HG03159 (cell line): Measurements from ENCODE around the gene PTPN11.
"Not testable (repeated sequence)": the region's sequence is repeated elsewhere in the genome, so short reads cannot be mapped to it uniquely, and the experiment has no call there.

Source experiments
- ATAC-seq: cut with Tn5 transposase; IDR thresholded peaks from one replicate; pipeline ENCODE4 v1.9.1; 2021; ENCODE audit warnings: mild to moderate bottlenecking, moderate library complexity; ENCODE audit not compliant: unreplicated experiment

The PTPN11 gene

GRCh38 chr12:112513471-112513870 is 94.7 kb downstream of the PTPN11 start:
- no peak for ATAC-seq

GRCh38 chr12:112514456-112514855 is 95.7 kb downstream of the PTPN11 start:
- no peak for ATAC-seq

GRCh38 chr12:112514926-112515642 is 96.3 kb downstream of the PTPN11 start:
- no peak for ATAC-seq

- ATAC-seq: no peak
Measured at GRCh38 chr12:112515868-112516267, 97.1 kb downstream of the PTPN11 start.

- ATAC-seq: no peak
Measured at GRCh38 chr12:112517730-112518364, 99.1 kb downstream of the PTPN11 start.

DNA sequence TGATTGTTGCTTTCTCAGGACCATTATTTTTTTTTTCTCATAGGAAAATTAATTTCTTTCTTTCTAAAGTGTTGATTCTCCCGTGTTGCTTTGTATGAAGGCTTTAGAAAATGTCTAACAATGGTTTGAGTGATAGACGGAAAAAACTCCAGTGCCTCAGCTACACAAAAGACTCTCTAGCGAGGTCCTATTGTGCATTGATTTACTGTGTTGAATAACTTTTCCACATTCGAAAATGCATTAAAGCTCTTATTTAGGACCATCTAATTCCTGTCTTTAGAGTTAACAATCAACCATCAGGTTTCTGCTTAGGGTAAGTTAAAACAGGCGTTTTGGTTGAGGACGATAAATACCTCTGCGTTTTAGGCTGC is 99.6 kb downstream of the PTPN11 start:
- no peak for ATAC-seq

GRCh38 chr12:112519841-112520340 is 101.1 kb downstream of the PTPN11 start:
- ATAC-seq: not testable (repeated sequence)

- no peak for ATAC-seq
Measured at GRCh38 chr12:112523856-112524255, 105.1 kb downstream of the PTPN11 start.

DNA sequence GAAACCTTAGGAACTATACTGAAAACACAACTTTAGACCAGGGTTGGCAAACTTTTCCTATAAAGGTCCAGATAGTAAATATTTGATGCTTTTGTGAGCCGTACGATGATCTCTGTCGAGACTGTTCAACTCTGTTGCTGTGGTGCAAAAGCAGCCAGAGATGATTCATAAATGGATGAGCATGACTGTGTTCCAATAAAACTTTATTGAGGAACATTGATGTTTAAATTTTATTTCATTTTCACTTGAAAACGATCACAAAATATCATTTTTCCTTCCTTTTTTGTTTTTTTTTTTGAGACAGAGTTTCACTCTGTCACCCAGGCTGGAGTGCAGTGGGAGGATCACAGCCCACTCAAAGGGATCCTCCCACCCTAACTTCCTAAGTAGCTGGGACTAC is 105.5 kb downstream of the PTPN11 start:
- ATAC-seq: no peak

- ATAC-seq: no peak
Measured at GRCh38 chr12:112524676-112525425, 106.1 kb downstream of the PTPN11 start.

GRCh38 chr12:112525426-112525809 is 106.7 kb downstream of the PTPN11 start:
- no peak for ATAC-seq

DNA sequence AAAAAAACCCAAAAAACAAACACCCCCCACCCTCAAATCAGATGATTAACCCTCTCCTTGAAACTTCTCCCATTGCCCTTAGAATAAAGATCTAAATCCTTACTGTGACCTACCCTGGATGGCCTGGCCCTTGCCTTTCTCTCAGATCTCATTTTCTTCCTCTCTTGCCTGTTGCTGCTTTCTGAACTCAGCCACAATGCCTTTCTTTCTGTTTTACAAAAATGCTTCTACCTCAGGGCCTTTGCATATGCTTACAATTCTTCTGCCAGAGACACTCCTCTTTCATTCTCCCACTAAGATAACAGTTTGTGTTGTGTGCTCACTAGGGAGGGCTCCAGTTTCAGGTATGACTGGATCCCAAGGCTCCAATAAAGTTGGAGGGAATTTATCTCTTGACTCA is 108.3 kb downstream of the PTPN11 start:
- no peak for ATAC-seq

GRCh38 chr12:112527501-112527900 is 108.8 kb downstream of the PTPN11 start:
- no peak for ATAC-seq

- no peak for ATAC-seq
Measured at GRCh38 chr12:112528521-112528920, 109.8 kb downstream of the PTPN11 start.

- no peak for ATAC-seq
Measured at GRCh38 chr12:112530941-112531340, 112.2 kb downstream of the PTPN11 start.

DNA sequence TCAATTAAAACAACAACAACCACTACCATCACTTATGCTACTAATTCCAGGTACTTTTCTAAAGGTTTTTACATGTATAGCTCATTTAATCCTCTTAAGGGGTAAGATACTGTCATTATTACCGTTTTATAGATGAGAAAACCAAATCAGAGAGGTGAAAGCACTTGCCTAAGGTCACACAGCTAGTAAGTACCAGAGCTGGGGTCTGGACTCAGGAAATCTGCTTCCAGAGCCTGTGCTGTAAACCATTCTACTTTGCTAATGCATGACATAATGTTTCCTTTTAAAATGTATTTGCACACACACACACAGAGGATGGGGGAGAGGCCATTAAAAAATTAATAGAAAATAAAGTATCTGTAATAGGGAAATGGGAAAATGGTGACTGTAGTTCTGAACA is 113.4 kb downstream of the PTPN11 start:
- ATAC-seq: no peak

- no peak for ATAC-seq
Measured at GRCh38 chr12:112533528-112533927, 114.8 kb downstream of the PTPN11 start.

DNA sequence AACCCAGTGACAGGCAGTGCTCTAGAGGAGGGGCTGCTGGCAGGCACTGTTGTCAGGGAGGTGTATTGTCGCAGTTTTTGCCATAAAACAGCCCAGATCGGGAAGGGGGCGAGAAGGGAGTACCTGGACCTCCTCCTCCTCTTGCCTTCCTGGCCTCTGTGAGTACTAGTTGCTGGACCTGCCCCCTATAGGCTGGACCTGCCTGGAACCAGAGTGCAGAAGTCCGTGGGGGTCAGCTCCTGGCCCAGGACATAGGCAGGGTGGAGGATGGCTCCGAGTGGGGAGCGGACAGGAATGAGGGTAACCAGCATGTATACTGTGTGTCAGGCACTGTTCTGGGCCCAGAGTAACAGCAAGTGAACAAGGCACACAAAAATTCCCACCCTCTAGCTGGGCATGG is 116.3 kb downstream of the PTPN11 start:
- ATAC-seq: no peak

DNA sequence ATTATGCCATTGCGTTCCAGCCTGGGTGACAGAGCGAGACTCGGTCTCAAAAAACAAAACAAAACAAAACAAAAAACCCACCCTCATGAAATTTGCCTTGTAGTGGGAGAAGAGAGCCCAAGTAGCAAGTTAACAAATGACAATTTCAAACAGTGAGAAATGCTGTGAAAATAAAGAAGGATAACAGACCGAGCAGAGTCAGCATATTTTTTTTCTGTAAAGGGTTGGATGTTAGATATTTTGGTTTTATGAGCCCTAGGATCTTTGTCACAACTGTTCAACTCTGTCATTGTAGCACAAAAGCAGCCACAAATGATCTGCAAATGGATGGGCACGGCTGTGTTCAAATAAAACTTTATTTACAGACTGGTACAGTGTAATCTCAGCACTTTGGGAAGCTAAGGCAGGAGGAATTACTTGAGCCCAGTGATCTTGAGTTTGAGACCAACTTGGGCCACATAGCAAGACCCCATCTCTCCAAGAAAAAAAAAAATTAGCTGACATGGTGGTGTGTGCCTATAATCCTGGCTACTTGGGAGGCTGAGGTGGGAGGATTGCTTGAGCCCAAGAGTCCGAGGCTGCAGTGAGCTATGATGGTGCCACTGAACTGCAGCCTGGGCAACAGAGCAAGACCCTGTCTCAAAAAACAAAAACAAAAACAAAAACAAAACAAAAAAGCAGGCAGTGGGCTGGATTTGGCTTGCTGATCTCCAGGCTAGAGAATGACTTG is 117.1 kb downstream of the PTPN11 start:
- no peak for ATAC-seq

DNA sequence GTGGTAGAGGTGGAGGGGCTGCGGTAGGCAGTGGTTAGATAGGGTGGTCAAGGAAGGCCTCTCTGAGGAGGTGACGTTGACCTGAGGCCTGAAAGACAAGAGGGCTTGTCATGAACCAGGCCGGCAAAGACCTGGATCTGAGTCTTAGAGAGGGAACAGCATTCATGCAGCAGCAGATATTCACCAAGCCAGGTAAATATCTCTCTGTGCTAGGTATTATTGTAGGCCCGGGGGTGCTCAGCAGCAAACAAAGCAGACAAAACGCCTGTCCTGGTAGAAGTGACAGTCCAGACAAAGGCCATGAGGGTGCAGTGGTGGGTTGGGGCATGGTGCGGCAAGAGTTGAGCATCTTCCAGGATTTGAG is 117.6 kb downstream of the PTPN11 start:
- ATAC-seq: no peak

DNA sequence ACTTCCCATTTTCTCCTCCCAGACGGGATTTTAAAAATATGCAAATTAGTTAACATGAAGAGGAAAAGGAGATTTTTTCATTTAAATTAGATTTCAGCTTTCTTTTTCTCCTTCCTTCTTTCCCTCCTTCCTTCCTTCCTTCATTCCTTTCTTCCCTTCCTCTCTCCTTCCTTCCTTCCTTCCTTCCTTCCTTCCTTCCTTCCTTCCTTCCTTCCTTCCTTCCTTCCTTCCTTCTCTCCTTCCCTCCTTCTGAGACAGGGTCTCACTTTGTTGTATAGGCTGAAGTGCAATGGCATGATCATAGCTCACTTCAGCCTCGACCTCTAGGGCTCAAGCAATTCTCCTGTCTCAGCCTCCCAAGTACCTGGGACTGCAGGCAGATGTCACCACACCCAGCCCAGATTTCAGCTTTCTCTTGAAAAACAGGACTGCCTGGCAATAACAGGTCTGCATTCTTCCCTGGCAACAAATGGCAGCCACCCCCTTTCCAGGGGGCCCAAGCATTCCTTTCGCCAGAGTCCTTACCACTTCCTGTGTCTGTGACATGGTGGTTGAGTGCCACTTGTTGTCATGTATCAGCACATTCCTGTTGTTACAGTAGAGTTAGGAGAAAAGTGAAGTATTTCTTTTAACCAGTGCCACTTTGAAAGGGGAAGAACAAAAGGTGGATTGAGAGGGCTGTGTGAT is 119.1 kb downstream of the PTPN11 start:
- no peak for ATAC-seq
